CD4-positive, alpha-beta T cell treated with Interleukin-6 for 4 hours (primary cell): ENCODE measurements around the gene OR12D1.
"Not testable (repeated sequence)": the region's sequence is repeated elsewhere in the genome, so short reads cannot be mapped to it uniquely, and the experiment has no call there.

ENCODE experiments used
- DNase-seq: peaks from one replicate; pipeline ENCODE4 v3.0.0-alpha.2; 2020; ENCODE audit warnings: mixed read lengths

The OR12D1 gene

DNA sequence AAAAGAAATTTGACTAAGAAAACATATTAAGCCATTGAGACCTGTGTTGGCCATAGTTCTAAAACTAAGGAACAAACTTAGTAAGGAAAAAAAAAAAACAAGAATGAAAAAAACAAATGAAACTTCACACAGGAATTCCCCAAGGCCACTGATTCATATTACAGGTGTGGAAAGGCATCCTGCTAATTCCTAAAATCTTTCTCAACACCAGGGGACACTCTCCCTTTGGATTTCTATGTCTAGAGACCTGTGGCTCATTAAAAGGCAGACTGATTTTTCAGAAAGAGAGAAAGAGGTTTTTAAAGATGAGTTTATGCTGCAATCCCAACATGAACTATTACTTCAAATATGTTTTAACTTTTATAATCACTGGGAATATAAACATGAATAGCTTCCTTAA lies at the start of gene OR12D1:
OR12D1 (plus strand) TSS at position 341 of the 400 bp plus-strand sequence.
- DNase-seq: no peak

DNA sequence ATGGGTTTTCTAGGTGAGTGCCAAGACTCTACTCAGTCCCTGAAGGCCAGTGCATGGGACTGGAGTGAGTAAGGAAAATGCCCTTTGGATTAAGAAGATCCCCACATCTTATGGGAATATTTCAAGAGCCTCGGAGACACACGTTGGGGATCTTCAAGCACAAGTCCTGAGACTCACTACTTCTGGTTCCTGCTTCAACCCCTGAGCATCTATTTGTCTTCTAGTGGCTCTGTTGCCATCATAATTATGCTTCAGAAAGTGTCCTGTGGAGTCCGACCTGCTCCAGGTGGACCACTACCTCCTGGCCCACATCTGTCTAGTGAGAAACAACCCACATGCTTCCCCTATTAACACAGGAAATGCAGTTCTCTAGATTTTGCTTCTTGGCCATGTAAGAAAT lies 46.0 kb upstream of the OR12D1 start, which contains the start of gene OR5V1:
OR5V1 (minus strand) TSS at position 101 of the 400 bp plus-strand sequence. CDS start 12,670 bp downstream, outside the sequence.
- no peak for DNase-seq

DNA sequence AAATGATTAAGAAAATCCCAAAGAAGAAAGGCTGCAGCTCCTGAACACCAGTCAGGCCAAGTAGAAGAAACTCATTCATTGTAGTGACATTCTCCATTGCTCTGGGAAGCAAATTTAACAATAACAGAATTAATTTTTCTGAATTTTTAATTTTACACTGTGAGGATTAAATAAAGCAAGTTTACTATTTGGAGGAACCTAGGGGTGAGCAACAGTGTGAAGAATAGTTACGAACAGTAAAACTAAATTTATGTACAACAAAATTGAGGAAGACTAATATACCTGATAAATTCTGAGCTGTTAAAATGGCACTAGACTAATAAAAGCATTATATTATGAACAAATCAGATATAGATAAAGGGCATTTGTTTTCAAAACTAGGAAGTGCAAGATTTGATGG lies 39.5 kb upstream of the OR12D1 start, which contains the start of gene OR12D3:
OR12D3 (minus strand) TSS at position 101 of the 400 bp plus-strand sequence; CDS start at position 97, 4 bp downstream.
- no peak for DNase-seq

DNA sequence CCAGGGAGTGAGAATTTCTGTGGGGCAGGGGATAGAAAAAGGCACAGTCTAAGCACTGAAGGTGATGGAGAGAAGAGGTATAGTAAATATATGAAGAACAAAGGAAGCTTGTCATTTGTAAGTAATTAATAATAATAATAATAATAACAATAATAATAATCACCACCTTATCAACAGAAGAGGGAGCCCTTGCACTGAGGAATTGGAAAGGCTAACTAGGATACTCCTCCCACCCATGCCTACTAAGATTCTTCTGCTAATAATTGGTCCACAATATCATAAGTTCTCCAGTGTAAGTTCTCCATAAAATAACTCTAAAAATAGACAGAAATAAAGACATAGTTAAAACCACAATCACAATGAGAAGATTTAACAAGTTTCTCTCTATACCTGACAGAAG lies 38.7 kb upstream of the OR12D1 start:
- DNase-seq: no peak

DNA sequence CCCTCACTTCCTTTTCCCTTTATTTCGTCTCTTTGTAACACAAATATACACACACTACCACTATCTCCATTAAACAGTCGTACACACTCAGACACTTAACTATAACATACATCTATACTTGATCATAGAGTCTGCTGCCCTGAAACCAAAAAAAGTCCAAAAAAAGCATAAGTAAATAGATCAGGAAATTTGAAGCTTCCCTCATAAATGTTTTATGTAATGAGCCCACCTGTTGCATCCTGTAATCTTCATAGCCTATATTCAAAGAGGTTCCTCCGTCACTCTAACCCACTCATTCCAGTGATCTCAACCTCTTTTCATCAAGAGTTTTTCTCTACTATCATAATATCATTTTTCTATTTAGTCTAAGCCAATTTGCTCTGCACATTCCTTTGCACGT lies 26.2 kb upstream of the OR12D1 start:
- no peak for DNase-seq

DNA sequence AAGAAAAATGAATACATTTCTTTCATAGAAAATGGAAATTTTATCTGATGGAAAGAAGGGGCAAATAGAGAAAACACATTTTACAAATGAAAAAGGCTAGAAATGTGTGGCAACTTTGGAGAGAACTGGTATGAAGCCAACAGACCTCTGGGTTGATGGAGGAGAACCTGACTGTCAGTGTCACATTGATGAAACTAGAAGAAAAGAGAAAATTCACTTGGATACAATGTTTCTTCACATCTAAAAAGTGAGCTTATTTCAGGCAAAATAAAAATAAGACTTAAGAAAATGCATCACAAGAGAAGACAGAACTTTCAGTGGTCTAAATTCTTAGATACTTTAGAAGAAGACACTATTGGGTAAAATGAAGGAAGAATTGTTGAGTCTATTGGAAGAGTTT lies 19.4 kb upstream of the OR12D1 start, which contains the start of gene OR12D2:
OR12D2 (plus strand) TSS at position 301 of the 400 bp plus-strand sequence. CDS start 1,069 bp downstream, outside the sequence.
- DNase-seq: no peak

DNA sequence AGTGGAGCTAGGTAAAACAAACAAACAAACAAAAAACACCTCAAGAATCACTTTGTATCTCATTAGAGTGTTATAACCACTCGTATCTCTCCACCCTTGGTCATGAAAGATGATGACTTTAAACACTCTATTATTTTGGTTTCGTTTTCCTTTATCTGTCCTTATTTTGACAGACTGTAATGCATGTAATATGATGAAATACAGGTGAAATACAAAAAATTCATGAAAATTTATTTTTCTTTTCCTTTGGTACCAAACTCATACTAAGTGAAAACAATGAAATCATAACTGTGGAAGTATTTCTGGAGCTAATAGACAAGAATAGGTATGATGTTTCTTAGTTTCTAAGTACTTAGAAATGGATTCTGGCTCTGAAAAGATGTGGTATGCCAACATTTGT lies 15.2 kb upstream of the OR12D1 start:
- DNase-seq: no peak

DNA sequence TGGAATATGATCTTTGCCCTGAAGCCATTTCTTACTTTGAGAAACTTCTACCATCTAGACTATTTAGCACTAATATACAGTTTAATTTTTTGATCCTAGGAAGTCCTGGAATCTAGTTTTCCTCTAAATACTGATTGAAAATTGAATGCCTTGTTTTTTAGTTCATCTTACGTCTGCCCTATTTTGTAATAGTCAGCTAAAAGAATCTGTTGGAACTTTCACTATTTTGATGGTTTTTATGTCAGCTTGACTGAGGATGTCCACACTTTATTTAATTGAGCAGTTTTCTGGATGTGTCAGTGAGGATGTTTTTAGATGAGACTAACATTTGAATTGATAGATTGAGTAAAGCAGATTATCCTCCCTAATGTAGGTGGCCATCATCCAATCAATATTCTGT lies 10.9 kb upstream of the OR12D1 start:
- DNase-seq: no peak

DNA sequence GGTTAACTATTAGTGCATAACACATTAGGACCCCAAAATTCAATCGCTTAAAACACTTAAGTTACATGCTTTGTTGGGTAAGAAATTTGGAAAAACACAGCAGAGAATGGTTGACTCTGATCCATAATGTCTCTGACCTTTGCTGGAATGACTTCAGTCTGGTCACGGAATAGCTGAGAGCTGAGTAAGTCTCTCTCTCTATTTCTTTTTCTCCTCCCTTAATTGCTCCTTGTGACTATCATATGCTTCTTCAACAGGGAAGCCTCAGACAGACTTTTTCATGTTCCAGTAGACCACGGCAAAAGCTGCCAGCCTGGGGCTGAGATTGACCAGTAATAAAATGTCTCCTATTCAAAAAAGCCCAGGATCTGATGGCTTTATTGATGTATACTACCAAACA lies 4.8 kb downstream of the OR12D1 start:
- no peak for DNase-seq

DNA sequence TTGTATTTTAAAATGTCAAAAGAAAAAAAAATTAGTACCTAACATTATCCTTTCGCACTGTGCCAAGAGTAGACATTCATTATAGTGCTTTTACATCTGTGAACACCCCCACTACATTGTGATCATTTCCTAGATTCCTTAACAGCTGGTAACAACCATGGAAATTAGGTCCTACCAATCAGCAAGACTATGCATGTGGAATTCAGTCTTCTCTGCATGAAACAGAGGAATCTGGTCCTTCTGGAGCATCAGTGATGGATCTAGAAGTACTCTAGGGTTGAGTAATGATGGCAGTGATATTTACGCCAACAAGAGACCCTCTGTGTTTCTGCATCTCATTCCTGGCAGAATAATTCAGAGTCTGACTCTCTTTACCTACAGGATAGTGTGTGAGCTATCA lies 9.4 kb downstream of the OR12D1 start:
- no peak for DNase-seq

DNA sequence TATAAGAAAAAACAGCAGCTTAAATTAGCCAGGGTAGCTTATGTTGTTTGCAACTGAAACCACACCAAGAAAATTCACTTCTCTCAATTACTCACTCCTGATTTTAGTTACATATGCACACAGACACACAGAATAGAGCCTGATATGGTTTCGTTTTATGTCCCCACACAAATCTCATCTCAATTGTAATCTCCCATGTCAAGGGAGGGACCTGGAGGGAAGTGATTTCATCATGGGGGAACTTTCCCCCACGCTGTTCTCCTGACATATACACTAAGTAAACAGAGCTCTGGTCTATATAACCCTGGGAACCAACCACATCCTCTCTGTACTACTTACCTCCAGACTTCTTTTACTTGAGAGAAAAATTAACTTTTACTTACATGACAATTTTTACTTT lies 9.8 kb downstream of the OR12D1 start:
- DNase-seq: no peak

DNA sequence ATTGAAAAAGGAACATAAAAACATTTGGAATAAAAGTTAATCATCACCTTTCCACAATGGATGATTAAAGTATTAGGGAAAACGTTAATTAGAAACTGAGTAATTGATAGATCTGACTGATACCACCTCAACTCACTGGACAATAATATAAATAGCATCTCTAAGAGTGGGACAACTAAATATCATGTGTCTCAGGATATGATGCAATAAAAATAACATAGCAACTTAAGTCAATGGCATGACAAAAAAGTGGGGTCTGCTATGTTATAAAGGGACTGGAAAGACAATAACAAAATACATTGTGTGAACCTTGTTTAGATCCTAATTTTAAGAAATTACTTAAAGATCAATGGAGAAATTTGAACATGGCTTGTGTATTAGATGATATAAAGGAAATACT lies 10.3 kb downstream of the OR12D1 start:
- DNase-seq: no peak

DNA sequence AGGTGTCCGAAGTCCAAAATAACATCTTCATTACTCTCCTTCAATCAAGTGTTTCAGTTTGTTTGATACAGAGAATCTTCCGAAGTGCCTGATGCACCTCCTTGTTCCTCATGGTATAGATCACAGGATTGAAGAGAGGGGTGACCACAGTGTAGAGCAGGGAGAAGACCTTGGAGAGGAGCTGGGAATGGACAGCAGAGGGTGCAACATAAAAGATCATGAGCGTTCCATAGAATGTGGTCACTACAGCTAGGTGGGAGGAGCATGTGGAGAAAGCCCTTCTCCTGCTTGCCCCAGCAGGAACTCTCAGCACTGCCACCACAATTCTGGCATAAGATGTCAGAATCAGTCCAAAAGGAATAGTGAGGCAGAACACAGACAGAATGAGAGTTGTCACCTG lies 11.9 kb downstream of the OR12D1 start:
- no peak for DNase-seq

DNA sequence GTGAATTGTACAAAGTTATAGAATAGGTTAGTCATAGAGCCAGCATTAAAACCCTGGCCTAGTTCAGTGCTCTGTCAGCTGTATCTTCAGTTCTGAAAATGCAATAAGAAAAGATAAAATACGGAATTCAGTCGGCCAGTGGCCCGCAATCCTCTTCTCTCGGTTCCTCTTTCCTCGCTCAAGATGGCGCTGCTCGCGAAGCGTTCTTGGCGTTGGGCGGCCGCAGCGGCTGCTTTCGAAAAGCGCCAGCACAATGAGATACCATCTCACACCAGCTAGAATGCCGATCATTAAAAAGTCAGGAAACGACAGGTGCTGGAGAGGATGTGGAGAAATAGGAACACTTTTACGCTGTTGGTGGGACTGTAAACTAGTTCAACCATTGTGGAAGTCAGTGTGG lies 22.0 kb downstream of the OR12D1 start:
- not testable (repeated sequence) for DNase-seq

DNA sequence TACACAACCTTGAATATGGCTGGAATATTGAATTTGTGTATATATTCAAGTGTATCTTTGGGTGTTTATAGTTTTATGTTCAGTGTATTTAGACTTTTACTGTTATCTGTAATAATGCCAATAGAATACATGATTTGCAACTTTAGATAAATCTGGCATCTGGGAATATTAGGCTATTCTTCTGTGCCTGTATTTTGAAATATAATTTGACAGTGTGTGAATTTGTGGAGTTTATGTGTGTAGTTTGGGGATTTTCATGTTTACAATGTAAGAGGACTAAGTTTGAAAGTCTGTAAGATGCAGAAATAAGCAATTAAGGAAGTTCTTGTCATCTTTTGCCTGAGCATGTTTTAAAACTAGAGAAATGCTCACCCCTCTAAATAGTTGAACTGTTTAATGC lies 24.3 kb downstream of the OR12D1 start, which contains the start of gene OR10C1:
OR10C1 (plus strand) TSS at position 301 of the 400 bp plus-strand sequence. CDS start 710 bp downstream, outside the sequence.
- no peak for DNase-seq

DNA sequence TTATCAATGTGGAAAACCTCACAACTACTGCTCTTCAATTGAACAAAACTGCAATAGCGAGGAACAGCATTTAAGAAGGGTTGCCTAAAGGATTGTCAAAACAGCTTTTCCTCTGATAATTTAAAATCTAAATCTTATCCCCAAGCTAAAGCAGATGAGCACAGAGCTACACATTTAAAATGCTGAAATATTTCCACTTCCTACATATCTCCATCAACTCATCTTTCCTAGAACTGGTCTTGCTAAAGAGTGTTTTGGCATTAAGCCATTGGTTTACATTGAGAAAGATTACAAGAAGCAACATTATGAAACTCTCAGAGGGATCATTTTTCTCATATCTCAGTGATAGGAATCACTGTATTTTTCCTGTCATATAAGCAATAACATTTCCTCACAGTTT lies 28.0 kb downstream of the OR12D1 start:
- DNase-seq: no peak

DNA sequence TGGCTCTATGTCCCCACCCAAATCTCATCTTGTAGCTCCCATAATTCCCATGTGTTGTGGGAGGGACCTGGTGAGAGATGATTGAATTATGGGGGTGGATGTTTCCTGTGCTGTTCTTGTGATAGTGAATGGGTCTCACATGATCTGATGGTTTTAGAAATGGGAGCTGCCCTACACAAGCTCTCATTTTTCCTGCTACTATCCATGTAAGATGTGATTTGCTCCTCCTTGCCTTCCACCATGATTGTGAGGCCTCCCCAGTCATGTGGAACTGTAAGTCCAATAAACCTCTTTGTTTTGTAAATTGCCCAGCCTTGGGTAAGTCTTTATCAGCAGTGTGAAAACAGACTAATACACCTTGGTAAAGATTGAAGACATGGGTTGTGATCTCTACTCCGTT lies 29.3 kb downstream of the OR12D1 start:
- DNase-seq: not testable (repeated sequence)

DNA sequence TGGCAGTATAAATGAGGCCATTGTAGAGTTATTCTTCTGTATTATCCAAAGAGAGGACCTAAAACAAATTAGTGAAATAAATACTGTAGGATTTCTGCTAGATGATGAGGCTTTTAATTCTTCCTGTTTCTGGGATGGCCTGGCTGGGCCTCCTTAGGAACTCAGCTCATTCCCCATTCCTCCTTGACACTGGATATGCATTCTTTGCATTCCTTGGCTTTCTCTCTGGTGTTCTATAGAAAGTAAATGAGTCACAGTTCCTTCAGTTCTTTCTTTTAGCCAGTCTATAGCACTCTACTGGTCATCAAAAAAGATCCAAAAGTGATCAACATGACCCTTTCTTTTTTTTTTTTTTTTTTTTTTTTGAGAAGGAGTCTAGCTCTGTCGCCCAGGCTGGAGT lies 32.9 kb downstream of the OR12D1 start:
- no peak for DNase-seq

DNA sequence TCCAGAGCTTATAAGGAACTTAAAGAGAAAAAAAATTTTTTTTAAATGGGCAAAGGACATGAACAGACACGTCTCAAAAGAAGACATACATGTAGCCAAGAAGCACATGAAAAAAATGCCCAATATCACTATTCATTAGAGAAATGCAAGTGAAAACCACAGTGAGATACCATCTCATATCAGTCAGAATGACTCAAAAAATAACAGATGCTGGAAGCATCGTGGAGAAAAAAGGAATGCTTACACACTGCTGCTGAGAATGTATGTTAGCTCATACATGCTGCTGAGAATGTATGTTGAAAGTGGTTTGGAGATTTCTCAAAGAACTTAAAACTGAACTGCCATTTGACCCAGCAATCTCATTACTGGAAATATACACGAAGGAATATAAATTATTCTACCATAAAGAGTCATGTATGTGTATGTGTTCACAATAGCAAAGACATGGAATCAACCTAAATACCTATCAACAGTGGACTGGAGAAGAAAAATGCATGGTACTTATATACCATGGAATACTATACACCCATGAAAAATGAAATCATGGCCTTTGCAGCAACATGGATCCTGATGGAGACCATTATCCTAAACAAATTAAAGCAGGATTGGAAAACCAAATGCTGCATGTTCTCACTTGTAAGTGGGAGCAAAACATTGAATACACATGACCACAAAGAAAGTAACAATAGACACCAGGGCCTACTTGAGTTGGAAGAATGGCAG lies 36.9 kb downstream of the OR12D1 start:
- DNase-seq: no peak

DNA sequence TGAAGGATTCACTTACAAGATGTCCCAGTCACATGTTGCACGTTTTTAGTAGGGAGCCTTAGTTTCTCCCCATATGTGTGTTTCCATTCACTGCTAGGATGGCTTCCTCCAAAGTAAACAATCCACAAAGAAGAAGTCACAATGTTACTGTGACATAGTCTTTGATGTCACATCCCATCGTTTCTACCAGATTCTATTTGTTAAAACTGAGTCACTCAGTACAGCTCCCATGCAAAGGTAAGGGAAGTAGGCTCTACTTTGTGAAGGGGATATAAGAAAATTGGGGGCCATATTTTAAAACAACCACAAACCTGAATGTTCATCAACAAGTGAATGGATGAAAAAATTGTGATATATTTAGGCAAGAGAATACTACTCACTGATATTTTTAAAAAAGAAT lies 42.2 kb downstream of the OR12D1 start, which contains the start of the genes OR11A1 and OR2H1:
OR11A1 (minus strand) TSS at position 101 of the 400 bp plus-strand sequence. CDS start 29,430 bp downstream, outside the sequence.
OR2H1 (plus strand) TSS at position 185 of the 400 bp plus-strand sequence. CDS start 4,615 bp downstream, outside the sequence.
- no peak for DNase-seq

DNA sequence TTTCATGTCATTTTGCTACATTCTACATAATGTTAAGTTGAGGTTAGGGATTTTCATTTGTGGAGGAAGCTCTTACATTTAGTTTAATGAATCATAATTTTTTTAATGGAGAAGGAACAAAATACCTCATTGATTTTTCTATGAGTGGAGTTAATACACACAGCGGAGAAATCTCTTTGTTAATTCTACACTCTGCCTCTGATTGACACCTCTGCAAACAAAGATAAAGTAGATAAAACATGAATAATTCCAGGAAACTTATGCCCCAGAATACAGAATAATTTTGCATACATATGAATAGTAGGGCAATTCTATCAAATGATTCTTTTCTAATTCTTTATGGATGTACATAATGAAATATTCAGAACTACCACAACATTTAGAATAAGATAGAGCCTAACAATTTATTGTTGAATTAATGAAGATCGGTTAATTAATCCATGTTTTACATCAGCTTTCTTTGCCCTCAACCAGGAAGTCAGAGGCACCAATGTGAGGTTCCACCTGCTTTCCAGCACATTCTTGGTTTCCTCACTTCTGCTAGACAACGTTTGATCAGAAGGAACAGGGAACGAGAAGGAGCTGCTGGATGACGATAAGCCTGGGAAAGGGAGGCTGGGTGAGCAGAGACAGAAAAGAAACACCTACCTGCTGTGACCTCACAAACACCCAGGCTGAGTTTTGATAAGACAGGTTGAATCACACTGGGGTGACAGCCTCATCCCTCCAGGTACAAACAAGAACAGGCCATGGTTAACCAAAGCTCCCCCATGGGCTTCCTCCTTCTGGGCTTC lies 46.5 kb downstream of the OR12D1 start:
- DNase-seq: no peak

DNA sequence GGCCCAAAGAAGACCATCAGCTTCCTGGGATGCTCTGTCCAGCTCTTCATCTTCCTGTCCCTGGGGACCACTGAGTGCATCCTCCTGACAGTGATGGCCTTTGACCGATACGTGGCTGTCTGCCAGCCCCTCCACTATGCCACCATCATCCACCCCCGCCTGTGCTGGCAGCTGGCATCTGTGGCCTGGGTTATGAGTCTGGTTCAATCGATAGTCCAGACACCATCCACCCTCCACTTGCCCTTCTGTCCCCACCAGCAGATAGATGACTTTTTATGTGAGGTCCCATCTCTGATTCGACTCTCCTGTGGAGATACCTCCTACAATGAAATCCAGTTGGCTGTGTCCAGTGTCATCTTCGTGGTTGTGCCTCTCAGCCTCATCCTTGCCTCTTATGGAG lies 47.3 kb downstream of the OR12D1 start:
- DNase-seq: no peak

DNA sequence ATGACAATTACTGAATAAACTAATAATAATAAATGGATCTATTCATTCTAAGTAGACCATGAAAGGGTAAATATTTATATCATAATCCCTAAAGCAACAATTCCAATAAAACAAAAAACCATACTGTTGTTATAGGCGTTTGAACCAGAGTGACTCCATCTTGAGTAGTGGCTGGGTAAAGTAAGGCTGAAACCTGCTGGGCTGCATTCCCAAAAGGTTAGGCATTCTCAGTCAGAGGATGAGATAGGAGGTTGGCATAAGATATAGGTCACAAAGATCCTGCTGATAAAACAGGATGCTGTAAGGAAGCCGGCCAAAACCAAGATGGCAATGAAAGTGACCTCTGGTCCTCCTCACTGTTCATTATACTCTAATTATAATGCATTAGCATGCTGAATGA lies 50.6 kb downstream of the OR12D1 start:
- no peak for DNase-seq

DNA sequence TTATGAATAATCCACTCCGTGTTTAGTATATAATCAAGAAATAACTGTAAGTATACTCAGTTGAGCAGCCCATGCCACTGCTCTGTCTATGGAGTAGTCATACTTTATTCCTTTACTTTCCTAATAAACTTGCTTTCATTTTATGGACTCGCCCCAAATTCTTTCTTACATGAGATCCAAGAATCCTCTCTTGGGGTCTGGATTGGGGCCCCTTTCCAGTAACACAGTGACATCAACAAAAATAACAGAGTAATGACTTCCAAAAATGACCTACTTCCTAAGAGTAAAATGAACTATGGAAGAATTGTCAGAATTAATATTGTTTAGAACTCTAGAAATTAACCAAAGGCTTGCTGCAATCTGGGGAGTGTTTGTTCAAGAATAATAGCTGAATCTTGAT lies 51.1 kb downstream of the OR12D1 start:
- DNase-seq: no peak
